ENCODE measurements around the gene CHRM2.
A peak's percentile ranks its signal among the peaks of the same experiment; 100 is the strongest.

DNA sequence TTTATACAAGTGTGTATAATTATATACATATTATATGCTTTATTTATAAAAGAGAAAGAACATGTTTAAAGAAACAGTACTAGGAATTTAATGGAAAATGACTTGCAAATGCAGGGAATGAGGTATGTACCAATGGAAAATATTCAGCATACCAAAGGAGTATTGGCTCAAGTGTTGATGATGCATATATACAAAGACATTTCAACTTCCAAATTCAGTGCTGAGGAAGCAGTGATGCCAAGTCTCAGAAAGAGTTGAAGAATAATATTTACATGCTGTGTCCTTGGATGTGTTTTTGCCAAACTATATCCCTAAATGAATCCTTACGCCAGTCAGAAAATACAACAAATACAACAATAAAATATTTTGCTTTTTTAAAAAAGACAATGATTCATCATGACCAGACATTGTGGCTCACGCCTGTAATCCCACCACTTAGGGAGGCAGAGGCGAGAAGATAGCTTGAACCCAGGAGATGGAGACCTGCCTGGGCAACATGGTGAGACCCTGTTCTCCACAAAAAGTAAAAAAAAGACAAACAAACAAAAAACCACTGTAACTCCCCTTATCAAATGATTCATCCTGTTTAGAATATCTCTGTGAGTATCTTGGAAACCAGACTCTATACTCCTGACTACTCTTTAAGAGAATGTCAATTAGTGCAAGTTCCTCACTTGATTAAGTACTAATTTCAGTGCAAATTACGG is 157.2 kb downstream of the CHRM2 start:
- TF ChIP-seq CTCF (IDR thresholded peaks at IDR 0.05): no peak
- TF ChIP-seq POLR2A (IDR thresholded peaks at IDR 0.05): no peak
- TF ChIP-seq POLR2AphosphoS5 (IDR thresholded peaks at IDR 0.05): peak in 3 of 4 donors; percentile 25 to 41 (median 31)
- TF ChIP-seq EP300 (IDR thresholded peaks at IDR 0.05): peak in 1 of 4 donors; percentile 41

Measured in sigmoid colon (tissue), 4 donors.